HL-60 (cell line): ENCODE data around the gene KLHL36.
A peak's percentile ranks its signal among the peaks of the same experiment; 100 is the strongest.
"Not testable (repeated sequence)": the region's sequence is repeated elsewhere in the genome, so short reads cannot be mapped to it uniquely, and the experiment has no call there.

Source experiments
- DNase-seq, 2 experiments: peaks; one replicate each; pipeline ENCODE4 v3.0.0-alpha.2; 2010 to 2020; ENCODE audit warnings: low read depth in 1 of 2, low spot score in 1 of 2
- H3K27ac ChIP-seq: fragments of 250-450 bp; sonication (Bioruptor Pico); replicated peaks from 2 replicates; pipeline ENCODE4 v1.5.1; 2020; ENCODE audit warnings: mild to moderate bottlenecking, moderate library complexity
- H3K27me3 ChIP-seq: fragments of 250-450 bp; sonication (Bioruptor Pico); 2 replicates; pipeline ENCODE4 v1.5.1; 2021; ENCODE audit warnings: mild to moderate bottlenecking, moderate library complexity; ENCODE audit not compliant: insufficient read depth, poor library complexity, severe bottlenecking
- H3K4me3 ChIP-seq: replicated peaks from 2 replicates; pipeline ENCODE4 v1.5.1; 2011; ENCODE audit warnings: mild to moderate bottlenecking, control low read depth, low read length; ENCODE audit not compliant: insufficient read depth
- GABPA ChIP-seq: IDR thresholded peaks from 2 replicates; pipeline ENCODE4 v1.6.1; 2012; ENCODE audit warnings: low read depth
- POLR2AphosphoS5 ChIP-seq: IDR thresholded peaks from 2 replicates; pipeline ENCODE4 v1.6.1; 2012; ENCODE audit warnings: low read depth
- SPI1 ChIP-seq: IDR thresholded peaks from 2 replicates; pipeline ENCODE4 v1.6.1; 2012; ENCODE audit warnings: low read depth, mild to moderate bottlenecking, borderline replicate concordance
- TF ChIP-seq, protein P1 (sequence below): IDR thresholded peaks from 2 replicates; pipeline ENCODE4 v1.6.1; 2012; ENCODE audit warnings: low read depth; ENCODE audit not compliant: insufficient replicate concordance
- TF ChIP-seq, protein P2 (sequence below): IDR thresholded peaks from one replicate; pipeline ENCODE4 v1.5.1; 2011; ENCODE audit warnings: low read length, control low read depth, inconsistent platforms; ENCODE audit not compliant: insufficient read depth

Gene KLHL36

DNA sequence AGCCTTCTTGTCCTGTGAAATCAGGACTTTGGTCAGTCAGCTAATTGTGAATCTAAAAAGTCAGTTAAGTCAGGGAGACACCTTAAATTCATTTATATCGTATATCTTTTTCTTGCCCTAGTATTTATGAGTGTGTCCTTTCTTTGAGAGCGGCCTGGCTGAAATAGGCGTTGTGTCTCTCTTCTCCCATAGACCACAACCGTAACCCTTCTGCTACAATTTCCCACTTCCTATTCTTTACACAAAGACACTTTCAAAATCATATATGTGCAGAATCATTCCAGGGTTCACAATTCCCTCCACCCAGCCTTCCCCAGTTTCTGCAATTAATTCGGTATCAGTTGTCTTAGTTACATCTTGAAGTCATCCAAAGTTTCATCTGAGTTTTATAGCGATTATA lies 16.4 kb upstream of the KLHL36 start:
- H3K4me3 ChIP-seq = no peak overlapping the region
- peak in 1 of 2 experiments; percentile 25 for DNase-seq
- TF ChIP-seq SPI1 = peak; percentile 73
- TF ChIP-seq, protein P1, sequence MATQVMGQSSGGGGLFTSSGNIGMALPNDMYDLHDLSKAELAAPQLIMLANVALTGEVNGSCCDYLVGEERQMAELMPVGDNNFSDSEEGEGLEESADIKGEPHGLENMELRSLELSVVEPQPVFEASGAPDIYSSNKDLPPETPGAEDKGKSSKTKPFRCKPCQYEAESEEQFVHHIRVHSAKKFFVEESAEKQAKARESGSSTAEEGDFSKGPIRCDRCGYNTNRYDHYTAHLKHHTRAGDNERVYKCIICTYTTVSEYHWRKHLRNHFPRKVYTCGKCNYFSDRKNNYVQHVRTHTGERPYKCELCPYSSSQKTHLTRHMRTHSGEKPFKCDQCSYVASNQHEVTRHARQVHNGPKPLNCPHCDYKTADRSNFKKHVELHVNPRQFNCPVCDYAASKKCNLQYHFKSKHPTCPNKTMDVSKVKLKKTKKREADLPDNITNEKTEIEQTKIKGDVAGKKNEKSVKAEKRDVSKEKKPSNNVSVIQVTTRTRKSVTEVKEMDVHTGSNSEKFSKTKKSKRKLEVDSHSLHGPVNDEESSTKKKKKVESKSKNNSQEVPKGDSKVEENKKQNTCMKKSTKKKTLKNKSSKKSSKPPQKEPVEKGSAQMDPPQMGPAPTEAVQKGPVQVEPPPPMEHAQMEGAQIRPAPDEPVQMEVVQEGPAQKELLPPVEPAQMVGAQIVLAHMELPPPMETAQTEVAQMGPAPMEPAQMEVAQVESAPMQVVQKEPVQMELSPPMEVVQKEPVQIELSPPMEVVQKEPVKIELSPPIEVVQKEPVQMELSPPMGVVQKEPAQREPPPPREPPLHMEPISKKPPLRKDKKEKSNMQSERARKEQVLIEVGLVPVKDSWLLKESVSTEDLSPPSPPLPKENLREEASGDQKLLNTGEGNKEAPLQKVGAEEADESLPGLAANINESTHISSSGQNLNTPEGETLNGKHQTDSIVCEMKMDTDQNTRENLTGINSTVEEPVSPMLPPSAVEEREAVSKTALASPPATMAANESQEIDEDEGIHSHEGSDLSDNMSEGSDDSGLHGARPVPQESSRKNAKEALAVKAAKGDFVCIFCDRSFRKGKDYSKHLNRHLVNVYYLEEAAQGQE = no peak
- no peaks in the 10 kb centered on the region for H3K27me3 ChIP-seq
- H3K27ac ChIP-seq = peak overlapping the region; percentile 15

DNA sequence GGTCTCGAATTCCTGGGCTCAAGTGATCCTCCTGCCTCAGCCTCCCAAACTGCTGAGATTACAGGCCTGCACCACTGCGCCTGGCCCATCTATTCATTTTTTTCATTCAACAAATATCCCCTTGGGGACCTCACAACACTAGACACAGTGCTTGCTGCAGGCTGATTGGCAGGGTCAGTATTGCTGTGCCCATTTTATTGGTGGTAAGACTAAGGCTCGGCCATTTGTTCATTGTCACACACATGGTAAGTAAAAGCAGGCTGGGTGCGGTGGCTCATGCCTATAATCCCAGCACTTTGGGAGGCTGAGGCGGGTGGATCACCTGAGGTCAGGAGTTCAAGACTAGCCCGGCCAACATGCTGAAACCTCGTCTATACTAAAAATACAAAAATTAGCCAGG lies 15.4 kb upstream of the KLHL36 start:
- not testable (repeated sequence) for H3K27ac ChIP-seq, H3K27me3 ChIP-seq, DNase-seq, H3K4me3 ChIP-seq

DNA sequence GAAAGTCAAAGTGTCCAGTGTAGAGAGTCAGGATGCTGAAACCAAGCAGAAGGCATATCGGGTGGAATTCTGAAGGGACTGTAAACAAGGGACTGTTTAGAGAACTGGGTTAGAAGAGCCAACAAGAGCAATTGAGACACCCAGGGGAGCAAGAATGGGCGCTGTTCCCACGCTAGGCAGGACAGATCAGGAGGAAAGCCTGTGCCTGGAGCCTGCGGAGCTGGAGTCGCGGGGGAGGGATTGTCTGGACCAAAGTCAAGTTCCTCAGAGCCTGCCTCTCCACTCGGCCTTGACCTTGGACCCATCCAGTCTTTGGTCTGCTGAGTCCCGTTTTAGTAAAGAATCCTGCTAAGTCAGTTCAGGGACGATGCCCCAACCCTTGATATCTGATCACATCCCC lies 14.7 kb upstream of the KLHL36 start:
- DNase-seq = no peak
- no peaks in the 10 kb centered on the region for H3K27me3 ChIP-seq
- no peak overlapping the region for H3K27ac ChIP-seq
- no peak overlapping the region for H3K4me3 ChIP-seq
- no peak for TF ChIP-seq GABPA
- TF ChIP-seq, protein P1 = no peak
- TF ChIP-seq SPI1 = no peak
- TF ChIP-seq, protein P2, sequence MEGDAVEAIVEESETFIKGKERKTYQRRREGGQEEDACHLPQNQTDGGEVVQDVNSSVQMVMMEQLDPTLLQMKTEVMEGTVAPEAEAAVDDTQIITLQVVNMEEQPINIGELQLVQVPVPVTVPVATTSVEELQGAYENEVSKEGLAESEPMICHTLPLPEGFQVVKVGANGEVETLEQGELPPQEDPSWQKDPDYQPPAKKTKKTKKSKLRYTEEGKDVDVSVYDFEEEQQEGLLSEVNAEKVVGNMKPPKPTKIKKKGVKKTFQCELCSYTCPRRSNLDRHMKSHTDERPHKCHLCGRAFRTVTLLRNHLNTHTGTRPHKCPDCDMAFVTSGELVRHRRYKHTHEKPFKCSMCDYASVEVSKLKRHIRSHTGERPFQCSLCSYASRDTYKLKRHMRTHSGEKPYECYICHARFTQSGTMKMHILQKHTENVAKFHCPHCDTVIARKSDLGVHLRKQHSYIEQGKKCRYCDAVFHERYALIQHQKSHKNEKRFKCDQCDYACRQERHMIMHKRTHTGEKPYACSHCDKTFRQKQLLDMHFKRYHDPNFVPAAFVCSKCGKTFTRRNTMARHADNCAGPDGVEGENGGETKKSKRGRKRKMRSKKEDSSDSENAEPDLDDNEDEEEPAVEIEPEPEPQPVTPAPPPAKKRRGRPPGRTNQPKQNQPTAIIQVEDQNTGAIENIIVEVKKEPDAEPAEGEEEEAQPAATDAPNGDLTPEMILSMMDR = no peak
- no peak for TF ChIP-seq POLR2AphosphoS5

DNA sequence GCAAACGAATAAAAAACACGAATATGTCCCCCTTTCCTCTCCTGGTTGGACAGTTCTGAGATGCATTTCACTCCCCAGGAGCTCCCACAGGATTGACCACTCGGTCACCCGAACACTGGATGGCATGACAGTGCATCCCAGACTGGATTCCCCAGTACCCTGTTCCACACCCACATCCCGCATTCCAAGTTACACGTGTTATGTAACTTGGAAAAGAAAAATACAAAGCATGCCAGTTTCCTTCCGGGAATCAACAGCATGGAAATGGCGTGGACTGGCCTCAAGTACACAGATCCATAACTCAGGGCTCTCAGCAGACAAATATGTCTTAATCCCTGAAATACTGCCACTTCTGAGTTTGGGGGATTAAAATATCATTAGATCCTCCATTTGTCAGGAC lies 12.6 kb upstream of the KLHL36 start:
- TF ChIP-seq SPI1 (no peak), GABPA (no peak), POLR2AphosphoS5 (no peak)
- TF ChIP-seq, protein P2 = no peak
- TF ChIP-seq, protein P1 = no peak
- Histone ChIP-seq H3K4me3 (no peak overlapping the region), H3K27me3 (no peaks in the 10 kb centered on the region), H3K27ac (no peak overlapping the region)
- DNase-seq = no peak
